Caco-2 (cell line): Measurements from ENCODE around the gene MAML2. TPM values are rescaled to one million over a fixed set of nuclear protein-coding genes. Genes with fewer than 3 reads are reported as not detected.

Experiments used
- BruUV-seq: library from RNA; stranded (reverse); fragments of 400-500 nt; replicated peaks from 2 replicates; lab custom pipeline; 2021; lab: Mats Ljungman, UMichigan
- CTCF ChIA-PET: fragments of 300-600 bp; sonication (Branson Sonifier 250); formaldehyde crosslinking; loops from one replicate; lab custom pipeline; 2022; ENCODE audit warnings: antibody characterized with exemption; lab: Charles Lee
- POLR2A ChIA-PET: fragments of 300-600 bp; sonication (Branson Sonifier 250); formaldehyde crosslinking; loops from one replicate; lab custom pipeline; 2022; ENCODE audit warnings: antibody characterized with exemption; lab: Charles Lee
- DNase-seq, 2 experiments: peaks; one replicate each; pipeline versions ENCODE4 v3.0.0 to v3.0.0-alpha.2; 2020 to 2022
- H3K27me3 ChIP-seq: replicated peaks from 2 replicates; pipeline ENCODE4 v1.6.0; 2011; ENCODE audit warnings: low read length; ENCODE audit not compliant: control insufficient read depth, insufficient read depth
- H3K36me3 ChIP-seq: 2 replicates; pipeline ENCODE4 v1.5.1; 2011; ENCODE audit warnings: low read length; ENCODE audit not compliant: control insufficient read depth, insufficient read depth
- H3K4me1 ChIP-seq: fragments of 250-450 bp; sonication (Bioruptor Pico); 2 replicates; pipeline ENCODE4 v1.5.1; 2020; ENCODE audit warnings: mild to moderate bottlenecking
- H3K4me3 ChIP-seq: 2 replicates; pipeline ENCODE4 v1.5.1; 2011; ENCODE audit warnings: low read depth, mild to moderate bottlenecking, control low read depth, low read length
- H3K9me3 ChIP-seq: fragments of 250-450 bp; sonication (Bioruptor Pico); 2 replicates; pipeline ENCODE4 v1.5.1; 2020; ENCODE audit warnings: mild to moderate bottlenecking, moderate library complexity
- H3K27ac Mint-ChIP-seq: one replicate; pipeline ENCODE4 v1.8.0; 2022; ENCODE audit warnings: mixed read lengths; ENCODE audit not compliant: unreplicated experiment
- H3K27me3 Mint-ChIP-seq: one replicate; pipeline ENCODE4 v1.8.0; 2022; ENCODE audit warnings: mixed read lengths; ENCODE audit not compliant: insufficient read depth, unreplicated experiment
- H3K36me3 Mint-ChIP-seq: one replicate; pipeline ENCODE4 v1.8.0; 2022; ENCODE audit warnings: mild to moderate bottlenecking, mixed read lengths; ENCODE audit not compliant: insufficient read depth, unreplicated experiment
- H3K4me1 Mint-ChIP-seq: one replicate; pipeline ENCODE4 v1.8.0; 2022; ENCODE audit warnings: low read depth, mixed read lengths; ENCODE audit not compliant: unreplicated experiment
- H3K4me3 Mint-ChIP-seq: one replicate; pipeline ENCODE4 v1.8.0; 2022; ENCODE audit warnings: mild to moderate bottlenecking, moderate library complexity, mixed read lengths; ENCODE audit not compliant: unreplicated experiment
- H3K9me3 Mint-ChIP-seq: one replicate; pipeline ENCODE4 v1.8.0; 2022; ENCODE audit warnings: mixed read lengths; ENCODE audit not compliant: unreplicated experiment
- intact Hi-C: fragments of 100-400 bp; cut with micrococcal nuclease; formaldehyde crosslinking; loops from one replicate; pipeline ENCODE4 v1.10.0; 2022; ENCODE audit not compliant: unreplicated experiment
- total RNA-seq: library from RNA; stranded (reverse); gene quantifications from 2 replicates; pipeline ENCODE4 v1.2.3, GENCODE V29; 2022
- TF ChIP-seq, protein P1 (sequence below), 2 experiments: fragments of 200-600 bp in 1 of 2; IDR thresholded peaks; 1 replicate in 1 of 2; 2 replicates in 1 of 2; pipeline versions ENCODE4 v1.5.1 to v1.8.0; 2011 to 2022; ENCODE audit warnings: antibody characterized with exemption in 1 of 2, control low read depth in 1 of 2, inconsistent platforms in 1 of 2, low read depth in 1 of 2, low read length in 1 of 2, mild to moderate bottlenecking in 1 of 2, moderate library complexity in 1 of 2; ENCODE audit not compliant: insufficient read depth in 1 of 2, severe bottlenecking in 1 of 2, unreplicated experiment in 1 of 2

MAML2 gene
- total RNA-seq, 1 experiment from 2014 or later: 11.5 TPM

DNA sequence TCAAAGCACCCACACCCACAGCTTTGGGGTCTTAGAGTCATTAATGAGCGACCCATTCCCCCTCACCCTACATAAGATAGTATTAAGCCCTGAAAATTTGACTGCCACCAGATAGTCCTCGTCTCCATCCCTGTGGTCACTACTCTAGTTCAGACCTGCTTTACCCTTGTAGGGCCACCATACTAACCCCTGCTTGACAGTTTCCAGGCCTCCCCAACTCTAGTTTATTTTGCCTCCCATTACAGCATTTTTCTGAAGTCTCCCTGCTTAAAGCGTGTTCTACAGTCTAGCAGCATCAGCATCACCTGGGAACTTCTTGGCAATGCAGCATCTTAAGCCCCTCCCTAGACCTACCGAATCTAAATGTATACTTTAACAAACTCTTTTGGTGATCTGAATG, 192.4 kb downstream of the MAML2 start:
- H3K9me3 ChIP-seq: no peaks in the 10 kb centered on the region
- H3K9me3 Mint-ChIP-seq: no peaks in the 10 kb centered on the region
- H3K36me3 Mint-ChIP-seq: no peaks in the 10 kb centered on the region
- no peaks in the 10 kb centered on the region for H3K27me3 Mint-ChIP-seq
- TF ChIP-seq, protein P1, sequence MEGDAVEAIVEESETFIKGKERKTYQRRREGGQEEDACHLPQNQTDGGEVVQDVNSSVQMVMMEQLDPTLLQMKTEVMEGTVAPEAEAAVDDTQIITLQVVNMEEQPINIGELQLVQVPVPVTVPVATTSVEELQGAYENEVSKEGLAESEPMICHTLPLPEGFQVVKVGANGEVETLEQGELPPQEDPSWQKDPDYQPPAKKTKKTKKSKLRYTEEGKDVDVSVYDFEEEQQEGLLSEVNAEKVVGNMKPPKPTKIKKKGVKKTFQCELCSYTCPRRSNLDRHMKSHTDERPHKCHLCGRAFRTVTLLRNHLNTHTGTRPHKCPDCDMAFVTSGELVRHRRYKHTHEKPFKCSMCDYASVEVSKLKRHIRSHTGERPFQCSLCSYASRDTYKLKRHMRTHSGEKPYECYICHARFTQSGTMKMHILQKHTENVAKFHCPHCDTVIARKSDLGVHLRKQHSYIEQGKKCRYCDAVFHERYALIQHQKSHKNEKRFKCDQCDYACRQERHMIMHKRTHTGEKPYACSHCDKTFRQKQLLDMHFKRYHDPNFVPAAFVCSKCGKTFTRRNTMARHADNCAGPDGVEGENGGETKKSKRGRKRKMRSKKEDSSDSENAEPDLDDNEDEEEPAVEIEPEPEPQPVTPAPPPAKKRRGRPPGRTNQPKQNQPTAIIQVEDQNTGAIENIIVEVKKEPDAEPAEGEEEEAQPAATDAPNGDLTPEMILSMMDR (IDR thresholded peaks at IDR 0.05; ENCODE audit: insufficient read depth in 1 of 2, low read depth in 1 of 2, low read length in 1 of 2, severe bottlenecking in 1 of 2, unreplicated experiment in 1 of 2): no peak
- H3K27ac Mint-ChIP-seq: no peak overlapping the region
- no TSS peak for BruUV-seq
- H3K4me1 Mint-ChIP-seq: peaks cover 30% of the 10 kb centered on the region
- intact Hi-C loops: no loop called here
- no peaks in the 10 kb centered on the region for H3K36me3 ChIP-seq
- H3K4me3 Mint-ChIP-seq: no peak overlapping the region
- no peak overlapping the region for H3K4me3 ChIP-seq
- peaks cover 56% of the 10 kb centered on the region for H3K4me1 ChIP-seq
- POLR2A ChIA-PET: no interaction called here
- no peak for DNase-seq
- H3K27me3 ChIP-seq: no peaks in the 10 kb centered on the region
- CTCF ChIA-PET: interaction anchor here (0.7 kb wide), 1 partner anchor 1240 kb away, joined by 4 read pairs; no protein-coding TSS in a partner anchor

DNA sequence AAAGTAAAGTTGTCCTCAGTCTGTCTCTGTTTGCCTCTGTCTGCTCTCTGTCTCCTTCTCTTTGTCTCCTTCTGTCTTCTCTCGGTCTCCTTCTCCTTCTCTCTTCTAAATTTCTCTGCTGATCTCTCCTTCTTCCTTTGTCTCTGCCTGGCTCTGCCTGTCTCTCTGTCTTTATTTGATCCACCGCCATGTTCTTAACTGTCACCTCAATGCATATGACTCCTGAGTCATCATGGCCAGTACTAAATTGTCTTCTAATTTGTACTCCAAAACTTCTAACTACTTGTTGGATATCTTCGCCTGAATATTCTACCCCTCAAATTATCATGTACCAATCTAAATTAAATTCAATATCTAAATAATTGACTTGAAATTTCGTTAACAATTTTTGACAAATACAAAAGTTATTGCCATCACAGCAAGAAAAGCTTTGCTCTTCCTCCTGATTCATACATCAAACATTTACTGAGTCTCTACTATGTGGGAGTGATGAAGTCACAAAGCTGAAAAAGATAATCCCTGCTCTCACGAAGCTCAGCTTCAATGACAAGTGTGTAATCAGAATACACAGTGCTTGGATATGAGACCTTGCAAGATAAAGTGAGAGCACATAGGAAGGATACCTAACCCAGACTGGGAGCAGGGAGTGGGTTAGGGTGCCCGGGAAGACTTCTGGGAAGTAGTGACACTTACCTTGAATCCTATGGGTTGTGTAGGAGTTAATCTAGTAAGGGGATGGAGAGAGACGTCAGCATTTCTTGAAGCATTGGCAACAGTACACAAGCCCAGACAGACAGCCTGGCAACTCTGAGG, 193.0 kb downstream of the MAML2 start:
- Histone ChIP-seq H3K27me3 (no peaks in the 10 kb centered on the region), H3K4me3 (no peak overlapping the region), H3K4me1 (peaks cover 59% of the 10 kb centered on the region), H3K9me3 (no peaks in the 10 kb centered on the region), H3K36me3 (no peaks in the 10 kb centered on the region)
- Mint-ChIP-seq H3K9me3 (no peaks in the 10 kb centered on the region), H3K27ac (no peak overlapping the region), H3K4me3 (no peak overlapping the region), H3K27me3 (no peaks in the 10 kb centered on the region), H3K36me3 (no peaks in the 10 kb centered on the region), H3K4me1 (peaks cover 35% of the 10 kb centered on the region)
- TF ChIP-seq, protein P1 (IDR thresholded peaks at IDR 0.05; ENCODE audit: insufficient read depth in 1 of 2, low read depth in 1 of 2, low read length in 1 of 2, severe bottlenecking in 1 of 2, unreplicated experiment in 1 of 2): no peak
- ChIA-PET CTCF (no interaction called here), POLR2A (no interaction called here)
- DNase-seq: no peak
- no TSS peak for BruUV-seq
- intact Hi-C loops: loop anchor here (5.0 kb wide), 2 partner anchors 72 to 228 kb away; partner anchors contain the start of gene MTMR2

DNA sequence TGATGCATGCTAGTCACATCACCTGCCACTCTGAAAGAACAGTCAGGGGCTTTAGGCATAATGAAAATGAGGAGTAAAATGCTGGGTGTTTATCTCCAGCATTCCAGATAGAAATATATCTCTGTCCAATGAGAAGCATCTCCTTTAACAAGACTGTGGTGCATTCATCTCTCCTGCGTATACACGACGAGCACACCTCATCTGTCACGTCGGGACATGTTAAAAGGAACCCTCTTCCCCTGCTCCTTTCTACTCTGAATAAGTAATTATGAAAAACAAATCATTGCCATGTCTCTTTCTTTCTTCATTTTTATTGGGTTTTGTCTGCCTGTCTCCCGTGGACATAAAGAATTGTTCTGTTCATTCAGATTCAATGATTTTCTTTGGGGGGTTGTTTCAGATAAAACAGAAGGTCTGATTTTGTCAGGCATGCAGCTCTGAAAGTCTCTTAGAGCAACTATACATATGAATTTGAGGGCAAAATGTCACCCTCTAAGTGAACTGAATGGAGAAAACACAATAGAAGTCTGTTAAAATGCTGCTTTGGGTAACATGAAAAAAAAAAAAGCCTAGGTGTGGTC, 195.0 kb downstream of the MAML2 start:
- H3K9me3 Mint-ChIP-seq: no peaks in the 10 kb centered on the region
- ChIA-PET POLR2A (no interaction called here), CTCF (no interaction called here)
- TF ChIP-seq, protein P1 (IDR thresholded peaks at IDR 0.05; ENCODE audit: insufficient read depth in 1 of 2, low read depth in 1 of 2, low read length in 1 of 2, severe bottlenecking in 1 of 2, unreplicated experiment in 1 of 2): no peak
- no peaks in the 10 kb centered on the region for H3K36me3 ChIP-seq
- H3K27ac Mint-ChIP-seq: peak overlapping the region; percentile 43
- no TSS peak for BruUV-seq
- no peak overlapping the region for H3K4me3 Mint-ChIP-seq
- no peaks in the 10 kb centered on the region for H3K36me3 Mint-ChIP-seq
- H3K27me3 Mint-ChIP-seq: no peaks in the 10 kb centered on the region
- peaks cover 47% of the 10 kb centered on the region for H3K4me1 Mint-ChIP-seq
- peaks cover 59% of the 10 kb centered on the region for H3K4me1 ChIP-seq
- DNase-seq: no peak
- intact Hi-C loops: loop anchor here (2.0 to 5.0 kb wide), 3 partner anchors 53 to 226 kb away; partner anchors contain the start of gene MTMR2
- H3K4me3 ChIP-seq: no peak overlapping the region
- no peaks in the 10 kb centered on the region for H3K27me3 ChIP-seq
- H3K9me3 ChIP-seq: no peaks in the 10 kb centered on the region
